Mucosa of descending colon (tissue), 3 donors: ENCODE results near the gene PRR5. TPM values are rescaled to one million over a fixed set of nuclear protein-coding genes. Genes with fewer than 3 reads are reported as not detected.

ENCODE experiments used
- ATAC-seq: fragments of 200-7000 bp; cut with Tn5 transposase; one replicate; pipeline ENCODE4 v1.9.1; 2020; ENCODE audit warnings: mild to moderate bottlenecking, moderate library complexity
- DNase-seq, 3 donors: peaks; one replicate each; pipeline ENCODE4 v3.0.0-alpha.2; 2020
- H3K36me3 ChIP-seq: fragments of 200-600 bp; one replicate; pipeline ENCODE4 v1.8.0; 2021; ENCODE audit warnings: low read depth, mild to moderate bottlenecking
- H3K4me1 ChIP-seq: fragments of 200-600 bp; one replicate; pipeline ENCODE4 v1.8.0; 2021; ENCODE audit warnings: low read depth, mild to moderate bottlenecking
- H3K4me3 ChIP-seq: fragments of 200-600 bp; one replicate; pipeline ENCODE4 v1.8.0; 2021; ENCODE audit warnings: mild to moderate bottlenecking
- H3K9me3 ChIP-seq: fragments of 200-600 bp; one replicate; pipeline ENCODE4 v1.8.0; 2021; ENCODE audit warnings: mild to moderate bottlenecking
- intact Hi-C, 2 donors: fragments of 100-400 bp; cut with DNase I in 1 of 2; cut with micrococcal nuclease in 1 of 2; formaldehyde crosslinking; loops; one replicate each; pipeline versions ENCODE4 v1.11.0 to v1.11.1; 2022; cut with DNase I, micrococcal nuclease
- total RNA-seq, 3 donors: library from RNA; stranded (reverse); fragmentation: NEBNext Ultra II Directional in 2 of 3; extraction: Animal tissue kit (Norgen Biotek cat#: 25700) in 2 of 3; gene quantifications; one replicate each; pipeline versions ENCODE4 v1.2.1 to v1.2.4, GENCODE V29; 2021 to 2023
- TF ChIP-seq, protein P1 (sequence below): fragments of 200-600 bp; IDR thresholded peaks from one replicate; pipeline ENCODE4 v1.8.0; 2022; ENCODE audit warnings: antibody characterized with exemption, mild to moderate bottlenecking
- donor health status: DM: no; HTN: no; CAD: no; lungs with moderate emphysema.
- donor health status: DM: no; HTN: no; CAD: no.
- donor health status: DM: no; HTN: yes; CAD: no.

The PRR5 gene
- total RNA-seq, 3 donors from 2014 or later: 21.8 to 46.2 (median 35.1) TPM

DNA sequence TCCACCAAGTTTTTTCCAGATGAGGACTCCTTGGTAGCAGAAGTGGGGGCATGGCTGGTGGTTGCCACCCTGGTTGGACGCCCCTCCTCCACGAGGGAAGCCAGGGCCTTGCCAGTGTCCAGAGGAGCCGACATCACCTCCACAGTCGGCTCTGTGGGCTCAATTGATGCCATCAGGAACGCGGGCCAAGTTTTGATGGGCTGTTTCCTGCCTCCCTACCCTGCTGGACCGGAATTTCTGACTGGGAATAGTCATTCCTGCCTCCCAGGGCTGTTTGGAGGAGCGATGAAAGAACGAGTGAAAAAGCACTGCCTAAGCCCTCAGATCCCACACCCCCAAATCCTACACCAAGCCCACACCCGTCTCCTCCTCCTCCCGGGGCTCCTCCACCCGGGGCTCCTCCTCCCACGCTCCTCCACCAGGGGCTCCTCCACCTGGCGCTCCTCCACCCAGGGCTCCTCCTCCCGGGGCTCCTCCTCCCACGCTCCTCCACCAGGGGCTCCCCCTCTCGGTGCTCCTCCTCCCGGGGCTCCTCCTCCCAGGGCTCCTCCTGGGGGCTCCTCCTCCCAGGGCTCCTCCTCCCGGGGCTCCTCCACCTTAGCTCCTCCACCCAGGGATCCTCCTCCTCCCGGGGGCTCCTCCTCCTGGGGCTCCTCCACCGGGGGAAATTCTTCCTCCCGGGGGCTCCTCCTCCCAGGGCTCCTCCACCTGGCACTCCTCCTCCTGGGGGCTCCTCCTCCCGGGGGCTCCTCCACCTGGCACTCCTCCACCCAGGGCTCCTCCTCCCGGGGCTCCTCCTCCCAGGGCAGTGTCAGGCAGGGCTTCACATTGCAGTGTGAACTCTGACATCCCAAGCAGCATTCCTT lies 10.0 kb upstream of the PRR5 start:
- TF ChIP-seq, protein P1, sequence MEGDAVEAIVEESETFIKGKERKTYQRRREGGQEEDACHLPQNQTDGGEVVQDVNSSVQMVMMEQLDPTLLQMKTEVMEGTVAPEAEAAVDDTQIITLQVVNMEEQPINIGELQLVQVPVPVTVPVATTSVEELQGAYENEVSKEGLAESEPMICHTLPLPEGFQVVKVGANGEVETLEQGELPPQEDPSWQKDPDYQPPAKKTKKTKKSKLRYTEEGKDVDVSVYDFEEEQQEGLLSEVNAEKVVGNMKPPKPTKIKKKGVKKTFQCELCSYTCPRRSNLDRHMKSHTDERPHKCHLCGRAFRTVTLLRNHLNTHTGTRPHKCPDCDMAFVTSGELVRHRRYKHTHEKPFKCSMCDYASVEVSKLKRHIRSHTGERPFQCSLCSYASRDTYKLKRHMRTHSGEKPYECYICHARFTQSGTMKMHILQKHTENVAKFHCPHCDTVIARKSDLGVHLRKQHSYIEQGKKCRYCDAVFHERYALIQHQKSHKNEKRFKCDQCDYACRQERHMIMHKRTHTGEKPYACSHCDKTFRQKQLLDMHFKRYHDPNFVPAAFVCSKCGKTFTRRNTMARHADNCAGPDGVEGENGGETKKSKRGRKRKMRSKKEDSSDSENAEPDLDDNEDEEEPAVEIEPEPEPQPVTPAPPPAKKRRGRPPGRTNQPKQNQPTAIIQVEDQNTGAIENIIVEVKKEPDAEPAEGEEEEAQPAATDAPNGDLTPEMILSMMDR: no peak
- Histone ChIP-seq H3K4me1 (no peaks in the 10 kb centered on the region), H3K36me3 (no peaks in the 10 kb centered on the region), H3K9me3 (no peaks in the 10 kb centered on the region), H3K4me3 (no peak overlapping the region)
- intact Hi-C loops: no loop called here
- ATAC-seq: peak; percentile 67
- peak in 1 of 3 donors; percentile 48 for DNase-seq

DNA sequence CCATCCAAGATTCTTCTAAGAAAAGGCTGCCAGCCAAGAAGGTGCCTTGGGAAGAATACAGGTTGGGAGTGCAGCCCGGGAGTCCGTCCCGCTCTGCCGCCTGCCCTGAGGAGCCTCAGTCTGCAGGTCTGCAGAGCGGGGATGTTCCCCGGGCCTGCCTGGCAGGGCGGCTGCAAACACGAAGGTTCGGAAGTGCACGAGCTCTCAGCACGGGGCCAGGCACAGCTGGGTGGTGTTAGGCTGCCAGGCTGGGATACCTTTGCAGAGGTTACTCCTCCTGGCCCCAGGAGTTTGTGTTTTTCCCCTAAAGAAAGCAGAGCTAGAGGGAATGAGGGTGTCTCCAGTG lies 9.4 kb upstream of the PRR5 start:
- DNase-seq: peak in 1 of 3 donors; percentile 19
- Histone ChIP-seq H3K4me3 (no peak overlapping the region), H3K4me1 (no peaks in the 10 kb centered on the region), H3K36me3 (no peaks in the 10 kb centered on the region), H3K9me3 (no peaks in the 10 kb centered on the region)
- ATAC-seq: no peak
- intact Hi-C loops: no loop called here
- TF ChIP-seq, protein P1: no peak

DNA sequence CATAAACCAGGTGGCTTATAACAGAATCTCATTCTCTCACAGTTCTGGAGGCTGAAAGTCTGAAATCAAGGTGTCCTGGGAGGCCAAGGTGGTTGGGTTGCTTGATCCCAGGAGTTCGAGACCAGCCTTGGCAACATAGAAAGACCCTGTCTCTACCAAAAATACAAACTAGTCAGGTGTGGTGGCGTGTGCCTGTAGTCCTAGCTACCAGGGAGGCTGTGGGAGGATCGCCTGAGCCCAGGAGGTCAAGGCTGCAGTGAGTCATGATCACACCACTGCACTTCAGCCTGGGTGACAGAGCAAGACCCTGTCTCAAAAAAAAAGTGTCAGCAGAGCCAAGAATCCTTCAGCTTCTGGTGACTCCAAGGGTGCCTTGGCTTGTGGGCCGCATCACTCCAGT lies 8.9 kb upstream of the PRR5 start:
- no peak overlapping the region for H3K4me3 ChIP-seq
- no peaks in the 10 kb centered on the region for H3K9me3 ChIP-seq
- H3K36me3 ChIP-seq: no peaks in the 10 kb centered on the region
- no peaks in the 10 kb centered on the region for H3K4me1 ChIP-seq
- TF ChIP-seq, protein P1: no peak
- DNase-seq (no peak), ATAC-seq (no peak)
- intact Hi-C loops: no loop called here

DNA sequence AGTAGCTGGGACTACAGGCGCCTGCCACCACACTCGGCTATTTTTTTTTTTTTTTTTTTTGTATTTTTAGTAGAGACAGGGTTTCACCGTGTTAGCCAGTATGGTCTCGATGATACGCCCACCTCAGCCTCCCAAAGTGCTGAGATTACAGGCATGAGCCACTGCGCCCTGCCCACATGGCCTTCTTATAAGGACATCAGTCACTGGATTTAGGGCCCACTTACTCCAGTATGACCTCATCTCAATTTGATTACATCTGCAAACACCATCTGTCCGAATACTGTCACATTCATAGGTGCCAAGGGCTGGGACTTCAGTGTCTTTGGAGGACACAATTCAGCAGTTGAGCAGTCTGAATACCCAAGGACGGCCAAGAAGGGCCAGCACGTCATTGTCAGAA lies 8.2 kb upstream of the PRR5 start:
- intact Hi-C loops: no loop called here
- TF ChIP-seq, protein P1: no peak
- ATAC-seq (no peak), DNase-seq (peak in 1 of 3 donors; percentile 20)
- H3K9me3 ChIP-seq: no peaks in the 10 kb centered on the region
- no peaks in the 10 kb centered on the region for H3K4me1 ChIP-seq
- H3K36me3 ChIP-seq: no peaks in the 10 kb centered on the region
- H3K4me3 ChIP-seq: no peak overlapping the region

DNA sequence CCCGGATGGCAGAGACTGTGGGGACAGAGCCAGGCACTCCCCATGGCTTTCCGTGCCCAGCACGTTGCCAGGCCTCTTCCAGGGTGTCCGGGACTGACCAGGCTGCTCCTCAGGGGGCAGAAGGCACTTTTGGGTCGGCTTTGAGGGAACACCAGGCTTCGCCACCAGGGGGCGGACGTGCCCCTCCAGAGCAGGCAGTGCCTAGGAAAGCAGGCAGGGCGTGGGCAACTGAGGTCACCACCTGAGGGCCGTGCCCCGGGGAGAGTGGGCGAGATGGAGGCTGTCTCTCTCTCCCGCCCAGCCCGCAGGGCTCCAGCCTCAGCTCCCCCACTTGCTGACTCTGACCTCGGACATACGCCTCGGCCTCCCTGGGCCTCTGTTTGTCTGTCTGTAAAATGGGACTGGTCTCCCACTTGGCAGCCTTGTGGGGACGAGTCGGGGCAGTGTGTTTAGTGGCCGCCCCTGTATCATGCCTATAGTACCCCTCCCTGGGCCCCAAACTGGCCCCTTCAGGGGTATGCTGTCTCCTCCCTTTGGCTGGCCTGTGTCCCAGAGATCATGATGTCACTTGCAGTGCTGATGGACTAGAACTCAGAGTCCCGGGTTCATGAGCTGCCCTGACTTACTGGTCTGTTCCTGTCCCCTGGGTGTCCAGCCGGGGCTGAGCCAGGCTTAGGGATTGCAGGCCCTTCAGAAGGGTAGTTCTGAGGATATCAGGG lies 4.4 kb upstream of the PRR5 start:
- Histone ChIP-seq H3K4me1 (no peaks in the 10 kb centered on the region), H3K9me3 (no peaks in the 10 kb centered on the region), H3K36me3 (no peaks in the 10 kb centered on the region), H3K4me3 (no peak overlapping the region)
- DNase-seq (peak; percentile 84 to 93 (median 91)), ATAC-seq (peak; percentile 60)
- TF ChIP-seq, protein P1: peak; percentile 87
- intact Hi-C loops: loop anchor here (2.0 to 5.0 kb wide), 2 partner anchors 37 to 40 kb away; no protein-coding TSS in a partner anchor
